HG03342 (cell line): ENCODE measurements around the gene SEPTIN1.

Source experiments
- ATAC-seq: cut with Tn5 transposase; IDR thresholded peaks from one replicate; pipeline ENCODE4 v1.9.1; 2021; ENCODE audit warnings: mild to moderate bottlenecking, moderate library complexity; ENCODE audit not compliant: unreplicated experiment

SEPTIN1 gene

DNA sequence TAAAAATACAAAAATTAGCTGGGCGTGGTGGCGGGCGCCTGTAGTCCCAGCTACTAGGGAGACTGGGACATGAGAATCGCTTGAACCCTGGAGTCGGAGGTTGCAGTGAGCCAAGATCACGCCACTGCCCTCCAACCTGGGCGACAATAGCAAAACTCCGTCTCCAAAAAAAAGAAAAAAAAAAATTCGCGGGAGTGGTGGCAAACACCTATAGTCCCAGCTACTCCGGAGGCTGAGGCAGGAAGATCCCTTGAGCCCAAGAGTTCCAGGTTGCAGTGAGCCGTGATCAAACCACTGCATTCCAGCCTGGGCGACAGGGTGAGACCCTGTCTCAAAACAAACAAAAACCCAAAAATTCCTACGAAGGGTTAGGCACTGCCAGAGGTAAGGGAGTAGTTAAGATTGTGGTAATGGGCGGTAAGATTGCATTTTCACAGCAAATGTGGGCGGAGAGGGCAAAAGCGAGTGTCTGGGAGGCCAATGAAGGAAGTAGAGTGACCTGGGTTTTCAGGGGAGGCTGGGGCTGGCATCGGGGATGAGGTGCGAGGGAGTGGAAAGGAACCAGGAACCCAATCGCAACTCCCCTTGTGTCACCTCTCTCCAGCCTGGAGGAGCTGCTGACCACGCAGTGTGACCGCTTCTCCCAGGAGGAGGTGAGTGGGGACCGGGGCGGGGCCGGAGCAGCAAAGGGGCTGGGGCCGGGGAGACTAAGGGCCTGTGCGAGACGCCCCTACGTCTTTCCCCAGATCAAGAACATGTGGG lies 5.1 kb downstream of the SEPTIN1 start:
- ATAC-seq = no peak

DNA sequence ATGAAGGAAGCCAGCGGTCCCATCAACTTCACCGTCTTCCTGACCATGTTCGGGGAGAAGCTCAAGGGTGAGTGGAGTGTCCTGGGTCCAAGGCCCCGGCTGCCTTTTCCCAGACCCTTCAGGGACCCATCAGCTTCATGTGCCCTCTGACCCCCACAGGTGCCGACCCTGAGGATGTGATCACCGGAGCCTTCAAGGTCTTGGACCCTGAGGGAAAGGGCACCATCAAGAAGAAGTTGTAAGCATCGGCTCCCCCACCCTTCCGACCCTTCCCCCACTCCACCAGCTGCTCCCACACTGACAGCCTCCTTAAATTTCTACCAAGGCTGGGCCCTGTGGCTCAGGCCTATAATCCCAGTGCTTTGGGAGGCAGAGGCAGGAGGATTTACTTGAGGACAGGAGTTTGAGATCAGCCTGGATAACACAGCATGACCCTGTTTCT lies 5.9 kb downstream of the SEPTIN1 start:
- no peak for ATAC-seq

DNA sequence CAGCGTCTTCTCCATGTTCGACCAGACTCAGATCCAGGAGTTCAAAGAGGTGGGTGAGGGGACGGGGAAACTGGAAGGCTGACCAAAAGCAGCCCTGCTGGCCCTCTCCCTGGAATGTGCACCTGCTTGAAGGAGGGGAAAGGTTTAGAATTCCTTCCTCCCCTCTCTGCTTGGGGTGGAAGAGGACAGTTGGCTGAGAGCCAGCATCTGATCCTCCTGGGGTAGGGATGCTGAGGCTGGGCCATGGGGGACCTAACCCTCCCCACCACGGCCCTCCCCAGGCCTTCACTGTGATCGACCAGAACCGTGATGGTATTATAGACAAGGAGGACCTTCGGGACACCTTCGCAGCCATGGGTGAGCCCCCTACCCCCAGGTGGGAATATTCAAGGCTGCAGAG lies 6.5 kb downstream of the SEPTIN1 start:
- no peak for ATAC-seq

DNA sequence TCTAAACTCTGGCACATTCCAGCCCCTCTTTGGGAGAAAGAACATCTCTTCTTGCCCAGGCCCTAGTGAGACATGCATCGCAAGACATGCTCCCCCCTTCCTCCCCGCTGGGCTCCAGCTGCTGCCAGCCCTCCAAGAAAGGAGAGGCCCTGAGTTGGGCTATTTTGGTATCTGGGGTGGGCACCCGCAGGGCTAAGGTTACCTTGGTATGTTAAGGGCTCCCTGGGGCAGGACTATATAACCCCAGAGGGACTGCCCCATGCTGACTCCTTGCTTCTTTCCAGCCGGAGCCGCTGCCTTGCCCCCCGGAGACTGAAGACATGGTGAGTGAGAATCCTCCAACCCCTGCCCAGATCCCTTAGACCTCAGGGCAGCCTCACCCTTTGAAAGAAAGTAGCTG lies 7.8 kb downstream of the SEPTIN1 start, which contains the start of gene MYL11:
Gene MYL11, plus strand, starts transcription at position 265 of the 400 bp plus-strand sequence. Its CDS starts 56 bp downstream, at position 321.
- no peak for ATAC-seq

DNA sequence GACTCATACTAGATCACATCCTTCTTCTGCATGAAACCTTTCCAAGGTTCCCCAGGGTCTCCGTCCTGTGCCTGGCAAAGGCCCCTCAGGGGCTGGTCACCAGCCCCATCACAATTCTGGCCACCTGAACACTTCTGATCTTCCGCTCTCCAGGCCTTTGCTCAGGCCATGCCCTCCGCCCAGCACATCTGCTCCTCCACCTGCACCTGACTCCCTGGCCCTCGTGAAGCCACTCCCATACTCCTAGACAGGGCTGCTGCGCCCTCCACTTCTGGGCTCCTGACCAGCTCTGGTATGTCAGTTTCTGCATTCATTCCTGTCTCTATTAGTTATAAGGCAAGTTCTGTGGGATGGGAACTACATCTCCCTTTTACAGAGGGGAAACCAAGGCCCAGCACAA lies 9.6 kb downstream of the SEPTIN1 start:
- no peak for ATAC-seq

DNA sequence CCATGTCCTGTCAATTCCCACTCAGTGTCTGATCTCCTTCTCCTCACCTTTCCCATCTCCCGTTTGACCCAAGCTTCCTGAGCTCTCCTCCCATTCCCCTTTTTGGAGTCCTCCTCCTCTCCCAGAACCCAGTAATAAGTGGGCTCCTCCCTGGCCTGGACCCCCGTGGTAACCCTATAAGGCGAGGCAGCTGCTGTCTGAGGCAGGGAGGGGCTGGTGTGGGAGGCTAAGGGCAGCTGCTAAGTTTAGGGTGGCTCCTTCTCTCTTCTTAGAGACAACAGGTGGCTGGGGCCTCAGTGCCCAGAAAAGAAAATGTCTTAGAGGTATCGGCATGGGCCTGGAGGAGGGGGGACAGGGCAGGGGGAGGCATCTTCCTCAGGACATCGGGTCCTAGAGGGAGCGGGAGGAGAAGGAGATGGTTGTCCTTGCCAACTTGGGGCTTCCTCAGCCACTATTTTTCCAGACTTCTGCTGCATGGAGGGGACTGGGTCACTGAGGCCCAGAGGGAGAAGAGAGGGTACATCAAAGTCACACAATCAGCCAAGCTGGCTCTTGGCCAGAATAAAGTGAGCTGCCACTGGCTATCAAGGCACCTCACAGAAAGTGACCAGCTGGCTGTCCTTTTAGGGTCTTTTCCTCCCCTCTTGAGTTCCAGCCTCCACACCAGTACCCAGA lies 10.2 kb downstream of the SEPTIN1 start:
- no peak for ATAC-seq

DNA sequence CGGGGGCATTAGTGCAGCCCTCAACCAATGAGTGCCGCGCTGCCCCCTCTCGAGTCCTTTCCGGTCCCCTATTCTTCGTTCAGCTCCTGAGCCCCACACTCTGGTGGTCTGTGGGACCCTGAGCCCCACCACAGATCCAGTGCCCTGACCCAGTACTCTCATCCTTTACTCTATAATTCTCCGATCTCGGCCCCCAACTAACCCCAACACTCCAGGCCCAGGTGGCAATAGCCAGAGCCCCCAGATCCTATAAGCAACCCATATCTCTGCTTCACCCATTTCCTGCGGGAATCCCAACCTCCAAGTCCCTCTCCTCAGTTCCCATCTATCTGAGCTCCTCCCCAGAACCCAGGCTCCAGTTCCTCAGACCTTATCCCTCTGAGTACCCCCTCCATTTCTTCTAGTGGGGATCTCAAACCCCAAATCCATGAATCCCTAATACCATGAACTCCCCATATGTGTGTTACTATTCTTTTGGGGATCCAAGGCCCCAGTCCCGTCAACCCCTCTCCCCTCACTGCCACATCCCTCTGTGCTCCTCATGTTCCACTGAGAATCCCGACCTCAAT lies 11.0 kb downstream of the SEPTIN1 start:
- ATAC-seq = no peak

DNA sequence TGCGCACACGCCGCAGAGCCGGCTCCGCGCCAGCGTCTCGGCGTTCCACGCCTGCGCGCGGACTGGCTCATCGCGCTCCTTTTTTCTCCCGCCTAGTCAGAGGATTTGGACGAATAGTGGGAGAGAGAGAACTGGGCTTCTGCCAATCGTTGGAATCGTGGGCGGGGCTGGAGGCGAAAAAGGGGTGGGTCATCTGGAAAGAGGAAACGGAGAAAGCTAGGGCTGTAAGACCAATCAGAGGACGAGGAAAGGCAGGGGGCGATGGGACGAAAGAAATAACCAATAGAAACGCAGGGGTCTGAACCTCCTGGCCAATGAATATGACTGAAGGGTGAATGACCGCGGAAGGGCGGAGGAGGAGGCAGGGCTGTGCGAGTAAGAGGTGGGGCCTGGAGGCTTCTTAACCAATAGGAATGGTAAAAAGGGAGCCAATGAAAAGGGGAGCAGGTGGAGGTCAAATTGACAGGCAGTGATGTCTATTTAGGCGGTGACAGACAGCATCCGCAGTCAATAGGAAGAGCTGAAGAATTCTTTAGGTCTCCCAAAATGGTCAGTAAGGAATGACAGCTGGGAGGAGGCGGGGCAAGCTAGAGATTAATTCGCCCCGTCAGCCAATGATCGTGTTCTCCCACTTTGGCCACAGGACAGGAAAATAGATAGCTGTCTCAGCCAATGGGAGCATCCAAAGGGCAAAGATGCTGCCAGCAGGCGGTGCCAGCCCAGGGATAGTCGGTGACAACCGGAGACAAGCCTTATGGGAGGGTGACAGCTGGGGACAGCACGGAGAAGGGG lies 11.7 kb downstream of the SEPTIN1 start, which contains the start of gene TBC1D10B:
Gene TBC1D10B, minus strand, starts transcription at position 39 of the 792 bp plus-strand sequence. CDS start 311 bp downstream, outside the sequence.
- ATAC-seq = peak; percentile 77

DNA sequence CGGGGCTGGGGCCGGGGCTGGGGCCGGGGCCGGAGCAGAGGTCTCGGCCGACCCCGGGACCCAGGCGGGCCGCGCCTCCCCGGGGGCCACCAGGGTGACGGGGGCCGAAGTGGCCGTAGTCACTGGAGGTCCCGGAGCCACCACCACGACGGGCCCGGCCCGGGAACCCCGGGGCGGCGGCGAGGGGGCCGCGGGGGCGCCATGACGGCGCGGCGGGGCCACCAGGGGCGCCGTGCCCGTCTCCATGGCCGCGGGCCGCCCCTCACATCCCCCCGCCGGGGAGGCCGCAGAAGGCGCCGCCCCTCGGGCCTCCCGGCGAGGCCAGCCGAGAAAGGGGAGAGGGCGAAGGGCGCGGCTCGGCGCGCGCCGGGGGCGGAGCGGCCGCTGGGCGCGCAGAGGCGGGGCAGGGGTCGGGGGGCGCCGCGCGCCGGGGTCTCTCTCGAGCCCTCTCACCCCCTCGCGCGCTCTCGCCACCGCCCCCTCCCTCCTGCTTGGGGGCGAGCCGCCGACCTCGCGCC lies 12.4 kb downstream of the SEPTIN1 start:
- peak; percentile 13 for ATAC-seq

DNA sequence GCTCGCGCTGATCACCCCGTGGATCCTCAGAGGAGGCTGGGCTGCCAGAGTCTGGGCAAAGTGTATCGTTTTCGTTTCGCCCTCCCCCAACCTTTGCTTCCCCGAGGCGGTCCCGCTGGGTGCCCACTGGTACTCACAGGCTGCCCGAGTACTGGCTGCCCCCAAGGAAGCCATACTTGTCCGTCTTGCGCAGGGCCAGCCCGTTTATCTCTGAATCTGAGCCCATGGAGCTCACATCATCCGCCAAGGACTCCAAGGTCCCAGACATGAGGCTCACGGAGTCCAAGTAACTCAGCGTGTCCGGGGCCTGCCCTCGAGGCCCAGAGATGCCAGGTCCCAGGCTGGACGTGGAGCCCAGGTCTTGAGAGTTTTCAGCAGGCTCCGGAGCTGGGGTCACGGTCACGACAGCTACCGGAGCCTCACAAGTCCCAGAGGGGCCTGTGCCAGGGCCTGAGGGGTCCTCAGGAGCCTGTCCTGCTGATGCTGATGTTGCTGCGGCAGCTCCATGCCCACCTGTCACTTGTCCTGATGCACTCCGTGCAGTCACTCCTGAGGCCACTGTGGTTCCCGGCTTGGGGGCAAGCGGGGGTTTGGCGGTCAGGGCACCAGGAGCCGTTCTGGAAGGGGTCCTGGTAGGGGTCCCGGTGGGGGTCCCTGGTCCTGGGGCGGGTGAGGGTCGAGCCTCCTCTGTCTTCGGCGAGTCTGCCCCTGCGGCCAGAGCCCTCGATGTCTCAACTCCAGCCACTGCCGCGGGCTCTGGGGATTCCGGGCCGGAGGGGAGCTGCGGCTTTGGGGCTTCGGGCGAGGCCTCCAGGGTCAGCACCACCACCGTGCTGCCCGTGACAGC lies 13.0 kb downstream of the SEPTIN1 start:
- ATAC-seq = no peak

DNA sequence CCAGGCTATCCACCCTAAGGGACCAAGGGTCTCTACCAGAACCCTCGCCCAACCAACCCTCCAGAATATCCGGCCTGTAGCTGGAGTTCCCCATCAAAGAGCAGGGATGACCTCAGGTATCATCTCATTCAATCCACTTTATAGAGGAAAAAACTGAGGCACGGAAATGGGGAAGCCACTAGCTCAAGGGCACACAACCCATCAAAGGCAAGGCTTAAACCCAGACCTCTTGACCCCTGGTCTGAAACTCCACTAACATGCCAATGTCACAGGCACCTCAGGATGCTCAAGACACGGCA lies 13.6 kb downstream of the SEPTIN1 start:
- no peak for ATAC-seq

DNA sequence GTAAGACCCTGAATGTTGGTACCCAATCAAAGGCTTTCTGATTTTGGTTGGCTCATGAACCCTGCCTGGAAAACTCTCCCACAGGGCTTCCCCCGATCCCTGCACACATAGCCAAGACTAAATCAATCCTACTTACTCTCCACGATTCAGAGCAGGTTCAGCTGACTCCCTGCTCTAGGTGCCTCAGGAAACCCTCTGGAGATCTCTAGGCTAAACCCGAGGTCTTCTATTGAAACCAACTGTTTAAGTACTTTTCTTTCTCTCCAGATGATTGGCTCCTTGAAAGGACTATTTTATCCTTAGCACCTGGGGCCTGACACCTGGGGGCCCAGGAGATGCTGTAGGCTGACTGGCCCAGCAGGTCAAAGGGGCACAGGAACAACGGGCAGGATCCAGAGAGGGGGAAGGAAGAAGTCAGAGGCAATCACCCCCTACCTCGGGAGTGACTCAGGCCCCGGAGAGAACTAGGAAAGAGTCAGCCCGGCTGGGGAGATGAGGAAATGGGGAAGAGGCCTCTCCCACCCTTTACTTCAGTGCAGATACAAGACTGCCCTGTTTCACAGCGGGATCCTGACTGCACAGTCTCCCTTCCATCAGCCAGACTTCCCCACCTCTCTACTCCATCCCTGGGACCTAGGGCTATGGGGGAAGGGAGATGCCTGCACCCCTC lies 14.1 kb downstream of the SEPTIN1 start:
- no peak for ATAC-seq

DNA sequence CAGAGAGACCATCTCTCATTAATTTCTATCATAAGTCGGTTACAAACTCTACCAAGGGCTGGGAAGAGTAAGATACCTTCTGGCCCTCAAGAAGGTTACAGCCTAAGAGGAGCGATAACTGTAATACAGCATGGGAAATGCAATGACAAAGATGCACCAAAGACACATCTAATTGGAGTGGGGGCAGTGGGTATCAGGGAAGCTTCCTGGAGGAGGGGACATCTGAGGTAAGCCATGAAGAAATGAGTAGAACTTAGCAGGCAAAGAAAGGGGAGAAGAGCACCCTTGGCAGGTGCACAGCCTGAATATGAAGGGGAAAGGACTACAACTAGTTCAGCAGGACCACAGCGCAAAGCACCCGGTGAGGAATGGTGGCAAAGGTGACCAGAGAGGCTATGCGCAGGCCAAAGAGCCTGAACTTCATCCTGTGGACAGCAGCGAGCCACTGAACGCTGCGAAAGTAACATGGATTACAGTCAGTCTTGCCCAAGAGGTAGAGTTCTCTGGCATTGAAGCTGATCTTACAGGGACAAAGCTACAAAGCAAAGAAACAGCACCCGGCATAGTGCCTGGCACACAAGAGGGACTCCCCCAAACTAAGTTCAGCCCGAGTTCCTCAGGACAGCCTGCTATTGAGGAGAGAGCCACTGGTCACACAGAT lies 14.9 kb downstream of the SEPTIN1 start:
- no peak for ATAC-seq

DNA sequence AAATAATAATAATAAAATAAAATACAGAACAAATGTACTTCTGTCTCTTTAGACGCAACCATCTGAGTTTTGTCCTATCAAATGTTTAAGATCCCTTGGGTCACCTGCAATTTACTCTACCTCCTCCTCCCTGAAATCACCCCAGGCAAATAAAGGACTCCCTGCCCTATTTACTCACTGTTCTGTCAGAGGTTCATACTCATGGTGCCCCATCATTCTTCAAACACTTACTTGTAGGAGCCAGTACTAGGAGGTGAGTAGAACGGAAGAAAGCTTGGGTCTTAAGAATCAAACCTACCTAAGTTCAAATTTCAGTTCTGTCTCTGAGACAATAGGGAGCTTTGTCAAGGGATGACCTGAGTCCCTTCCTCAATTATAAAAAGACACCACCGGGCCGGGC lies 15.8 kb downstream of the SEPTIN1 start:
- no peak for ATAC-seq

DNA sequence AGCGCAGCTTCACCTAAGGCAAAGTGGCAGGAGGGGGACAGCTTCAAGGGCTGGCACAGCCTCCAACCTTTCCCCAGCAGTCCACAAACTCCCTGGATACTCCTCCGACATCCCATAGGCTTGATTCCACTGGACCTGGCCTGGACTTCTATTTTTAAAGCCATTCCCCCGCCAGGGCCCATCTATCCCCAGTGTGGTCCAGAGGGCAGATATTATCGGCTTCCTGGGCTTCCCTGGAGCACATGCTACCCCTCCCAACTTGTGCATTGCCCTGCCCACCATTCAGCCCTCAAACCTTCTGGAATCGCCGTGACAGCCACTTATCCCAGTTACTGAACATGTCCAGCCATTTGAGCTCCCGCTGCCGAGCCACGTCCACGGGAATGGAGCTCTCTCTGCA lies 17.2 kb downstream of the SEPTIN1 start:
- no peak for ATAC-seq

DNA sequence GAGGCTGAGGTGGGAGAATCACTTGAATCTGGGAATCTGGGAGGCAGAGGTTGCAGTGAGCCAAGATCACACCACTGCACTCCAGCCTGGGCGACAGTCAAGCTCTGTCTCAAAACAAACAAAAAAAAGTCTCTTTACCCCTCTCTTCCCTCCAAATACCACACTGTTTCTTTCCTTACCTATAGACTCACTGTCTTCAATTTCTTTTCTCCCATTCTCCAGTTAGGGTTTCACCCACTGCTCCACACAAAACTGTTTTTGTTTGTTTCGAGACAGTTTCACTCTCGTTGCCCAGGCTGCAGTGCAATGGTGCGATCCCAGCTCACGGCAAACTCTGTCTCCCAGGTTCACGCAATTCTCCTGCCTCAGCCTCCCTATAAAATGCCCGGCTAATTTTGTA lies 21.2 kb downstream of the SEPTIN1 start:
- ATAC-seq = no peak

DNA sequence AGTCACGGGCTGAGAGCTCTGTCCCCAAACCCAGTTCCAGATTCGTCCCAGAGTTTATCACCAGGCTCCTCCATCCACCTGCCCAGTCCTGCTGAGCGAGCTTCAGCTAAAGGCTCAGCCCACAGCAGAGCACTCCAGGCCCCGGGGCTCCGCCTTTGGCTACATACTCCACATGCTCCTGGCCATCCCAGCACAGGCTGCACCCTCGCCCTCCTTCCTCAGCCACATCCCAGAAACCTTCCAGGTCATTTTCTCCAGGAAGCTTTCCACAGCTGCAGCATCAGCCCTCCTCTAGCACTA lies 22.5 kb downstream of the SEPTIN1 start:
- no peak for ATAC-seq

DNA sequence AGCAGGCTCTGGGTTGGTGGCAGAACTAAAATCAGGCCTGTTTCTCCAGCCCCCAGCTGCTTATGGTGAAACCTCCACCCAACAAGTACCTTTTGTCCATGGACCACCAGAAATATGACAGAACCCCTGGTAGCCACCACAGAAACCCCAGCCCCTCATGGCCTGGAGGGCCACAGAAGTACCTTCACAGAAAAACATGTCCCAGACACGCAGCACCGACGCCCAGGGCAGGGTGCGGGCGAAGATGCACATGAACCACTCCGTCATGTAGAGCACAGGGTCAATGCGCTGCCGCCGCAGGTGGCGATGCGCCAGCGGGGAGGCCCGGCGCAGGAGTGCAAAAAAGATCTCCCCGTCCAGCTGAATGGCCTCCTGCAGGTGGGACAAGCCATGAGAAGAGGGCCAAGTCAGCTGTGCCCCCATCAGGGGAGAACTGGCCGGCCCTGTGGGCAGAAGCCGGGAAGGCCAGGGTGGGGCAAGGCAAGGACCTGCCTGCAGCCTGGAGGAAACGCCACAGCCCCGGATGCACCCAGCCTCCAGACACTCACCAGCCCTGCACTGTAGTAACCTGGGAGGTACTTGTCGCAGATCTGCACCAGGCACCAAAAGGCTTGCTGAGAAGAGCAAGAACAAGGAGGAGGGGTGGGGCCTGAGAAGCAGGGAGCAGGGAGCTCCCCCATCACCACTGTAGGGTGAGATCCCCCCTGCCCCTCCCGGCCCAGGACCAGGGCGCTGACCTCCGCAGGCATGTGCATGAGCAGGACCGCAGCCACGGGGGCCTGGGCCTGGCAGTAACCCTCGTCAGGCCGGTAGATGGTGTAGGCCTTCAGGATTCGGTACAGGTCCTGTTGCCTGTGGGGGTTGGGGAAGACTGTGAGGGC lies 23.1 kb downstream of the SEPTIN1 start:
- ATAC-seq = no peak
